Testis (tissue), 3 donors: ENCODE results near the gene BUD31. TPM values are rescaled to one million over a fixed set of nuclear protein-coding genes. Genes with fewer than 3 reads are reported as not detected.
"Not testable (repeated sequence)": the region's sequence is repeated elsewhere in the genome, so short reads cannot be mapped to it uniquely, and the experiment has no call there.

Experiments
- DNase-seq: peaks from one replicate; pipeline ENCODE4 v3.0.0-alpha.2; 2019
- H3K27ac ChIP-seq, 2 donors: fragments of 200-600 bp; sonication (generic); one replicate each; pipeline ENCODE4 v1.5.1; 2019
- H3K27me3 ChIP-seq: fragments of 200-600 bp; sonication (generic); one replicate; pipeline ENCODE4 v1.5.1; 2019
- H3K36me3 ChIP-seq: fragments of 200-600 bp; sonication (generic); one replicate; pipeline ENCODE4 v1.5.1; 2017; ENCODE audit warnings: low read depth; ENCODE audit errors: missing control alignments
- H3K4me1 ChIP-seq: fragments of 200-600 bp; sonication (generic); one replicate; pipeline ENCODE4 v1.5.1; 2019
- H3K4me3 ChIP-seq, 2 donors: fragments of 200-600 bp; sonication (generic); one replicate each; pipeline ENCODE4 v1.5.1; 2017 to 2019
- H3K9me3 ChIP-seq: fragments of 200-600 bp; sonication (generic); one replicate; pipeline ENCODE4 v1.5.1; 2017
- POLR2A ChIP-seq: fragments of 450-650 bp; IDR thresholded peaks from one replicate; pipeline ENCODE4 v1.6.1; 2017; ENCODE audit warnings: antibody characterized with exemption, mild to moderate bottlenecking, moderate library complexity
- WGBS, 2 donors: methylation state at CpG; one replicate each; pipeline ENCODE4 v1.1.5; 2018; 5-methylcytosine and 5-hydroxymethylcytosine counted together
- intact Hi-C: fragments of 100-400 bp; cut with DNase I; formaldehyde crosslinking; loops from one replicate; pipeline ENCODE4 v1.15.1; 2023; ENCODE audit warnings: low total_unique reads
- polyA plus RNA-seq: library from polyadenylated mRNA; stranded (reverse); fragments of 350-450 nt; fragmentation: Illumina TruSeq; extraction: RNeasy Lipid Tissue Mini Kit (QIAGEN cat#74804); gene quantifications from one replicate; pipeline ENCODE4 v1.2.3, GENCODE V29; 2014; ENCODE audit warnings: low read depth, low replicate concordance; ENCODE audit not compliant: insufficient read depth
- total RNA-seq, 2 donors: library from RNA; depleted of rRNA; stranded (reverse); fragments of >200 nt; gene quantifications; one replicate each; pipeline ENCODE4 v1.2.3, GENCODE V29; 2016
- TF ChIP-seq, protein P1 (sequence below), 3 experiments: fragments of 450-650 bp in 2 of 3; fragments of 200-600 bp in 1 of 3; sonication (generic) in 1 of 3; IDR thresholded peaks; one replicate each; pipeline ENCODE4 v1.5.1; 2016 to 2019; ENCODE audit warnings: antibody characterized with exemption in 3 of 3, mild to moderate bottlenecking in 2 of 3, moderate library complexity in 1 of 3

BUD31 gene
- total and polyA plus RNA-seq, 3 donors from 2014 or later: 91.2 to 174 (median 123) TPM

- 90 to 93% methylated on average over 4 of the region's 4 CpGs for WGBS, 2 donors
- intact Hi-C loops: no loop called here
- H3K36me3 ChIP-seq: no peaks in the 10 kb centered on the region
- peaks cover 15% of the 10 kb centered on the region for H3K4me1 ChIP-seq
- H3K4me3 ChIP-seq: no peak overlapping the region
- H3K27ac ChIP-seq: no peak overlapping the region
- no peaks in the 10 kb centered on the region for H3K9me3 ChIP-seq
- DNase-seq: no peak
- H3K27me3 ChIP-seq: no peaks in the 10 kb centered on the region
- TF ChIP-seq POLR2A: no peak
- TF ChIP-seq, protein P1, sequence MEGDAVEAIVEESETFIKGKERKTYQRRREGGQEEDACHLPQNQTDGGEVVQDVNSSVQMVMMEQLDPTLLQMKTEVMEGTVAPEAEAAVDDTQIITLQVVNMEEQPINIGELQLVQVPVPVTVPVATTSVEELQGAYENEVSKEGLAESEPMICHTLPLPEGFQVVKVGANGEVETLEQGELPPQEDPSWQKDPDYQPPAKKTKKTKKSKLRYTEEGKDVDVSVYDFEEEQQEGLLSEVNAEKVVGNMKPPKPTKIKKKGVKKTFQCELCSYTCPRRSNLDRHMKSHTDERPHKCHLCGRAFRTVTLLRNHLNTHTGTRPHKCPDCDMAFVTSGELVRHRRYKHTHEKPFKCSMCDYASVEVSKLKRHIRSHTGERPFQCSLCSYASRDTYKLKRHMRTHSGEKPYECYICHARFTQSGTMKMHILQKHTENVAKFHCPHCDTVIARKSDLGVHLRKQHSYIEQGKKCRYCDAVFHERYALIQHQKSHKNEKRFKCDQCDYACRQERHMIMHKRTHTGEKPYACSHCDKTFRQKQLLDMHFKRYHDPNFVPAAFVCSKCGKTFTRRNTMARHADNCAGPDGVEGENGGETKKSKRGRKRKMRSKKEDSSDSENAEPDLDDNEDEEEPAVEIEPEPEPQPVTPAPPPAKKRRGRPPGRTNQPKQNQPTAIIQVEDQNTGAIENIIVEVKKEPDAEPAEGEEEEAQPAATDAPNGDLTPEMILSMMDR (IDR thresholded peaks at IDR 0.05): no peak
Measured at GRCh38 chr7:99384523-99384922, 24.2 kb upstream of the BUD31 start.

GRCh38 chr7:99385564-99385963 lies 23.2 kb upstream of the BUD31 start:
- TF ChIP-seq, protein P1 (IDR thresholded peaks at IDR 0.05): no peak
- TF ChIP-seq POLR2A: no peak
- Histone ChIP-seq H3K27ac (no peak overlapping the region), H3K36me3 (no peaks in the 10 kb centered on the region), H3K4me1 (peaks cover 5% of the 10 kb centered on the region), H3K27me3 (no peaks in the 10 kb centered on the region), H3K4me3 (no peak overlapping the region), H3K9me3 (no peaks in the 10 kb centered on the region)
- intact Hi-C loops: no loop called here
- 91% methylated on average over 8 of the region's 8 CpGs; no CpG with 5 or more reads in 1 of the 2 donors for WGBS, 2 donors
- no peak for DNase-seq

DNA sequence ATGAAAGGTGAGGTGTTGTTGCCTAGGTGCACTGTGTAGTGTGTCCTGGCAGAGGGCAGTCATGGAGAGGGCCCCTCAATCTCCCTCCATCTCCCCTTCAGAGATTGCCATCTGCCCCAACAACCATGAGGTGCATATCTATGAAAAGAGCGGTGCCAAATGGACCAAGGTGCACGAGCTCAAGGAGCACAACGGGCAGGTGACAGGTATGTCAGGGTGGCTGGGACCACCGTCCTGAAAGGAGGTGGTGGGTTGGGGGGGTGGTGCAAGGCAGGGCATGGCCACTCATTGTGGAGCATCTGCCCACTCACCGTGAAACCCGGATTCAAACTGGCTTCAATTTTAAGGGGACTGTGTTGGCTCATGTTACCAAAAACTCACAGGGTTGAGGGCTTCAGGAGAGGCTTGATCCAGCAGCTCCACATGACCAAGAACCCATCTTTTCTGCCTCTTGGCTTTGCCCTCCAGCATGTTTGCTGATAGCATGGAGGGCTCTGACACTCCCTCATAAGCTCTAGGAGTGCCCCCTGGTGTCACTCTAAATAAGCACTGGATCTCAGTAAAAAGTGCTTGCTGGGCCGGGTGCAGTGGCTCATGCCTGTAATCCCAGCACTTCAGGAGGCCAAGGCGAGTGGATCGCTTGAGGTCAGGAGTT lies 22.1 kb upstream of the BUD31 start:
- H3K27me3 ChIP-seq: no peaks in the 10 kb centered on the region
- H3K36me3 ChIP-seq: no peaks in the 10 kb centered on the region
- intact Hi-C loops: no loop called here
- no peak overlapping the region for H3K4me3 ChIP-seq
- TF ChIP-seq, protein P1 (IDR thresholded peaks at IDR 0.05): no peak
- no peak for TF ChIP-seq POLR2A
- 92% methylated on average over 8 to 9 of the region's 9 CpGs for WGBS, 2 donors
- no peak overlapping the region for H3K27ac ChIP-seq
- DNase-seq: no peak
- no peaks in the 10 kb centered on the region for H3K4me1 ChIP-seq
- H3K9me3 ChIP-seq: no peaks in the 10 kb centered on the region

GRCh38 chr7:99387239-99387635 lies 21.5 kb upstream of the BUD31 start:
- H3K27me3 ChIP-seq, H3K9me3 ChIP-seq, H3K36me3 ChIP-seq, DNase-seq, H3K4me3 ChIP-seq, H3K4me1 ChIP-seq, intact Hi-C loops, H3K27ac ChIP-seq: not testable (repeated sequence)
- 91 to 97% methylated on average over 14 of the region's 14 CpGs for WGBS, 2 donors

DNA sequence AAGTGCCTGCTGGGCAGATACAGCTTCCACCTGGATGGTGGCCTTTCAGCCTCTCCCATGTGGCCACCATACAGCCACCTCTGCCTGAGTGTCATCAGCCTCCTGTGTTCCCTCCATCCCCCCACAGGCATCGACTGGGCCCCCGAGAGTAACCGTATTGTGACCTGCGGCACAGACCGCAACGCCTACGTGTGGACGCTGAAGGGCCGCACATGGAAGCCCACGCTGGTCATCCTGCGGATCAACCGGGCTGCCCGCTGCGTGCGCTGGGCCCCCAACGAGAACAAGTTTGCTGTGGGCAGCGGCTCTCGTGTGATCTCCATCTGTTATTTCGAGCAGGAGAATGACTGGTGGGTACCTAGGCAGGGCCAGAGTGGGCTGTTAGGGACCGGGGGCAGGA lies 20.9 kb upstream of the BUD31 start:
- no peak for DNase-seq
- WGBS, 2 donors: 92 to 94% methylated on average over 15 to 20 of the region's 20 CpGs
- no peak overlapping the region for H3K27ac ChIP-seq
- H3K4me3 ChIP-seq: no peak overlapping the region
- H3K9me3 ChIP-seq: no peaks in the 10 kb centered on the region
- intact Hi-C loops: no loop called here
- TF ChIP-seq, protein P1 (IDR thresholded peaks at IDR 0.05): no peak
- TF ChIP-seq POLR2A: no peak
- H3K36me3 ChIP-seq: no peaks in the 10 kb centered on the region
- H3K27me3 ChIP-seq: no peaks in the 10 kb centered on the region
- H3K4me1 ChIP-seq: peaks cover under 1% of the 10 kb centered on the region
